Activated naive CD8-positive, alpha-beta T cell treated with anti-CD3 and anti-CD28 coated beads, Interleukin-2, amount 50 U/mL, for 16 hours (primary cell): ENCODE measurements around the gene SFPQ.
A peak's percentile ranks its signal among the peaks of the same experiment; 100 is the strongest.
"Not testable (repeated sequence)": the region's sequence is repeated elsewhere in the genome, so short reads cannot be mapped to it uniquely, and the experiment has no call there.

Experiments used
- DNase-seq: peaks from one replicate; pipeline ENCODE4 v3.0.0-alpha.2; 2020; ENCODE audit warnings: low read depth, low spot score

SFPQ gene

GRCh38 chr1:35192853-35193664 is at the start of gene SFPQ:
SFPQ (minus strand) TSS chr1:35193145; CDS start chr1:35193049, 96 bp downstream.
- DNase-seq, result peak; percentile 91

- DNase-seq, result not testable (repeated sequence)
Measured at GRCh38 chr1:35236772-35237171, 43.8 kb upstream of the SFPQ start.

- DNase-seq, result no peak
Measured at GRCh38 chr1:35231287-35231686, 38.3 kb upstream of the SFPQ start.

- DNase-seq, result no peak
Measured at GRCh38 chr1:35229587-35230360, 36.8 kb upstream of the SFPQ start.

- DNase-seq, result no peak
Measured at GRCh38 chr1:35226546-35226945, 33.6 kb upstream of the SFPQ start.

GRCh38 chr1:35223084-35223630 is 30.2 kb upstream of the SFPQ start:
- DNase-seq, result no peak

GRCh38 chr1:35222322-35223083 is 29.6 kb upstream of the SFPQ start:
- DNase-seq, result no peak

- DNase-seq, result no peak
Measured at GRCh38 chr1:35220976-35221375, 28.0 kb upstream of the SFPQ start.

GRCh38 chr1:35215346-35215745 is 22.4 kb upstream of the SFPQ start:
- no peak for DNase-seq

GRCh38 chr1:35211120-35211414 is 18.1 kb upstream of the SFPQ start:
- DNase-seq, result no peak

GRCh38 chr1:35210321-35211119 is 17.6 kb upstream of the SFPQ start:
- DNase-seq, result no peak

- DNase-seq, result no peak
Measured at GRCh38 chr1:35203295-35203694, 10.3 kb upstream of the SFPQ start.

GRCh38 chr1:35202048-35202719 is 9.2 kb upstream of the SFPQ start:
- peak; percentile 37 for DNase-seq

- no peak for DNase-seq
Measured at GRCh38 chr1:35201631-35202030, 8.7 kb upstream of the SFPQ start.

- peak; percentile 84 for DNase-seq
Measured at GRCh38 chr1:35192056-35192852, 691 bp downstream of the SFPQ start.

- DNase-seq, result no peak
Measured at GRCh38 chr1:35191429-35192055, 1.4 kb downstream of the SFPQ start.

GRCh38 chr1:35190784-35191183 is 2.2 kb downstream of the SFPQ start:
- DNase-seq, result no peak

- DNase-seq, result no peak
Measured at GRCh38 chr1:35188578-35189392, 4.2 kb downstream of the SFPQ start.
